GM21717 (cell line): ENCODE results near the gene SCO2.
"Not testable (repeated sequence)": the region's sequence is repeated elsewhere in the genome, so short reads cannot be mapped to it uniquely, and the experiment has no call there.

Source experiments
- ATAC-seq: cut with Tn5 transposase; IDR thresholded peaks from one replicate; pipeline ENCODE4 v1.9.1; 2021; ENCODE audit warnings: mild to moderate bottlenecking, moderate library complexity; ENCODE audit not compliant: unreplicated experiment

Gene SCO2

DNA sequence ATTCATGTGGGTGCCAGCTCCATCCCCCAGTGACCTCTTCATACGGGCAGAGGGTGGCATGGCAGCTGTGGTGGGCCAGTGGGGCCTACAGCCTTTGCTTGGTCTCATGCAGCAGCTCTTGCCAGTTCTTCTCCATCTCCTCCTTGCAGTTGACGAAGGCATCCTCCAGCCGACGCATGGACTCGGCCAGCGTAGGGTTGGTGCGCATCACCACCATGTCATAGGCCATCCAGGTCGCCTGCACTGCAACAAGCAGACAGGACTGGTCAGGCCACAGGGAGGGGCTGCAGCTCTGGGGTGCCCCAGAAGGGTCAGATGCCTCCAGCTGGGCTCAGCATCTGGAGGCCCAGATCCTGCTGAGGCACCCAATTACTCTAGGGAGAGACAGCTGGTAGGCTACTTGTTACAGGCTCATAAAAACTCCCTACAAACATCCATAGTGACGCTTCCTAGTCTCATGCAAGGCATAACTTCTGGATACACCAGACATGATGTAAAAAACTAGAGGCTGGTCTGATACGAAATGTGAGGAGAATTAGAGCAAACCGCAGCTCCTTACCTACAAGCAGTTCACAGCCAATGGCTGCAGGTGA, 25.9 kb upstream of the SCO2 start:
- no peak for ATAC-seq

DNA sequence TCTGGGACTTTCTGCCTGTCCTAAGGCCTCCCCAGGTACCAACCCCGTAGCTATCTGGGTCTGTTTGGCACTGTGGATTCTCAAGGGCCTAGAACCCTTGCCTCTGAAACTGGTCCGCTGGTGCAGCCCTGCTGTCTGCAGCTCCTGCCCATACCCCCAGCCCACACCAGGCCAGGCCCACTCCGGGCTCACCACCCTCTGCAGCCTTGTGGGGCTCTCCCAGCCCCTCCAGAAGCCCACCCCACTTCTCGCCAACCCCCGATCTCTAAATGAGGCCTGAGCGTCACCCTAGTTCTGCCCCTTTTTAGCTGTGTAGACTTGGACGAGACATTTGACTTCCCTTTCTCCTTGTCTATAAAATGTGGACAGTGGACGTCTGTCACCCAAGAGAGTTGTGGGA, 25.0 kb upstream of the SCO2 start:
- ATAC-seq: no peak

DNA sequence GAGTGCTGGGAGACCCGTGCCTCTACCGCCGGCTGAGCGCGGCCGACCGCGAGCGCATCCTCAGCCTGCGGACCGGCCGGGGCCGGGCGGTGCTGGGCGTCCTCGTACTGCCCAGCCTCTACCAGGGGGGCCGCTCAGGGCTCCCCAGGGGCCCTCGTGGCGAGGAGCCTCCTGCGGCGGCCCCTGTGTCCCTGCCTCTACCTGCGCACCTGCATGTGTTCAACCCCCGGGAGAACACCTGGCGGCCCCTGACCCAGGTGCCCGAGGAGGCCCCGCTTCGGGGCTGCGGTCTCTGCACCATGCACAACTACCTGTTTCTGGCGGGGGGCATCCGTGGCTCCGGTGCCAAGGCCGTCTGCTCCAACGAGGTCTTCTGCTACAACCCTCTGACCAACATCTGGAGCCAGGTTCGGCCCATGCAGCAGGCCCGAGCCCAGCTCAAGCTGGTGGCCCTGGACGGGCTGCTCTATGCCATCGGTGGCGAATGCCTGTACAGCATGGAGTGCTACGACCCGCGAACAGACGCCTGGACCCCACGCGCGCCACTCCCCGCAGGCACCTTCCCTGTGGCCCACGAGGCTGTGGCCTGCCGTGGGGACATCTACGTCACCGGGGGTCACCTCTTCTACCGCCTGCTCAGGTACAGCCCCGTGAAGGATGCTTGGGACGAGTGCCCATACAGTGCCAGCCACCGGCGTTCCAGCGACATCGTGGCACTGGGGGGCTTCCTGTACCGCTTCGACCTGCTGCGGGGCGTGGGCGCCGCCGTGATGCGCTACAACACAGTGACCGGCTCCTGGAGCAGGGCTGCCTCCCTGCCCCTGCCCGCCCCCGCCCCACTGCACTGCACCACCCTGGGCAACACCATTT, 23.8 kb upstream of the SCO2 start:
- ATAC-seq: no peak

DNA sequence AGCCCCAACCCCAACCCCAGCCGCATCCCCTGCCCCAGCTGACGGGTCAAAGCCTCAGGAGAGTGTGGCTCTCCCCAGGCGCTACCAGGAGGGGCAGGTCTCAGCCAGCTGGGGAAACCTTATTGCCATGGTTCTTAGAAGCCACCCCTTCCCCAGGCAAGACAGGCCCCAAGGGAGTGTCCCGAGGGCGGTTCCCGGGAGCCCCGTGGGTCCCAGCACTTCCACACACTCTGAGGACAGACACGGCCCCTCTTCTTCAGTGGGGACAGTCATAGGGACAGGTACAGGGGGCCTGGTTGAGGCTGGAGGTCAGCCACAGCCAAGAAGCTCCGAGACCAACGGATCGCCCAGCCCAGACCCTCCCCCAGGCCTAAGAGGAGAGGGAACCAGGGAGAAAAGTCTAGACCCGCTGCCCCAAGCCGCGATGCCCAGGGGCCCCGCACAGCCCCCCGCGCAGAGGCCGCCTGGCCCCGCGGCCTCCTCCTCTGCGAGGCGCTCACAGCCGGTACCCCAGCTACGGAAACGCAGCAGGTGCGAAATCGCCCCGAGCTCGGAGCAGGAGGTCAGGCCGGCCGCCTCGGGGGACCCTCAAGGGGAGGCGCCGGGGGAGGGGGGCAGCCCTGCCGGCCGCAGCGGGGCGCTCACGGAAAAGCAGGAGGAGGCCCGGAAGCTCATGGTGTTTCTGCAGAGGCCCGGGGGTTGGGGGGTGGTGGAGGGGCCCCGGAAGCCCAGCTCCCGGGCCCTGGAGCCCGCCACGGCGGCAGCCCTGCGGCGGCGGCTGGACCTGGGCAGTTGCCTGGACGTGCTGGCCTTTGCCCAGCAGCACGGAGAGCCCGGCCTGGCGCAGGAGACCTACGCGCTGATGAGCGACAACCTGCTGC, 22.9 kb upstream of the SCO2 start:
- ATAC-seq: no peak

DNA sequence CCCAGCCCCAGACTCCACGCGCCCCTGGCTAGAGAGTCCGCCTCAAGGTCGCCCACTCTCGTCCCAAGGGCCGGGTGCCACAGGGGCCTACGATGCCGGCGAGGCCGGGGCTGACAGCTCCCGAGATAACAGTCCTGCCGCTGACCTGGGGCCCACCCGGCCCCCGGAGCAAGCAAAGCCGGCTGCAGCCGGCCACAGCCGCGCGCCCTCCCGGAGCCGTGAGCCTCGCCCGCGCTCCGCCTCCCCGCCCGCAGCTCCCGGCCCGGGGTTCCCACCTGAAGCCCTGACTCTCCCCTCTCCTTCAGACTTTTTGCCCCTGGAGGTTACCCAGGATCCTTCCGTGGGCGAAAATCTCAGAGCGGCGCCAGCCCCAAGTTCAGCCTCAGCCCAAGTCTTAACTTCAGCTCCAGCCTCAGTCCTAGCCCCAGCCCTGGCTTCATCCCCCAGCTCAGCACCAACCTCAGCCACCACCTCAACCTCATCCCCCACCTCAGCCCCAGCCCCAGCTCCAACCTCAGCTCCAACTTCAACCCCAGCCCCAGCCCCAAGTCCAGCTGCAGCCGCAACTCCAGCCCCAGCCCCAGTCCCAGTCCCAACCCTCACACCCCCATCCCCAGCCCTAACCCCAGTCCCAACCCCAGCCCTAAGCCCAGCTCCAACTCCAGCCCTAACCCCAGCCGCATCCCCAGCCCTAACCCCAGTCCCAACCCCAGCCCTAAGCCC, 22.0 kb upstream of the SCO2 start:
- ATAC-seq: no peak

DNA sequence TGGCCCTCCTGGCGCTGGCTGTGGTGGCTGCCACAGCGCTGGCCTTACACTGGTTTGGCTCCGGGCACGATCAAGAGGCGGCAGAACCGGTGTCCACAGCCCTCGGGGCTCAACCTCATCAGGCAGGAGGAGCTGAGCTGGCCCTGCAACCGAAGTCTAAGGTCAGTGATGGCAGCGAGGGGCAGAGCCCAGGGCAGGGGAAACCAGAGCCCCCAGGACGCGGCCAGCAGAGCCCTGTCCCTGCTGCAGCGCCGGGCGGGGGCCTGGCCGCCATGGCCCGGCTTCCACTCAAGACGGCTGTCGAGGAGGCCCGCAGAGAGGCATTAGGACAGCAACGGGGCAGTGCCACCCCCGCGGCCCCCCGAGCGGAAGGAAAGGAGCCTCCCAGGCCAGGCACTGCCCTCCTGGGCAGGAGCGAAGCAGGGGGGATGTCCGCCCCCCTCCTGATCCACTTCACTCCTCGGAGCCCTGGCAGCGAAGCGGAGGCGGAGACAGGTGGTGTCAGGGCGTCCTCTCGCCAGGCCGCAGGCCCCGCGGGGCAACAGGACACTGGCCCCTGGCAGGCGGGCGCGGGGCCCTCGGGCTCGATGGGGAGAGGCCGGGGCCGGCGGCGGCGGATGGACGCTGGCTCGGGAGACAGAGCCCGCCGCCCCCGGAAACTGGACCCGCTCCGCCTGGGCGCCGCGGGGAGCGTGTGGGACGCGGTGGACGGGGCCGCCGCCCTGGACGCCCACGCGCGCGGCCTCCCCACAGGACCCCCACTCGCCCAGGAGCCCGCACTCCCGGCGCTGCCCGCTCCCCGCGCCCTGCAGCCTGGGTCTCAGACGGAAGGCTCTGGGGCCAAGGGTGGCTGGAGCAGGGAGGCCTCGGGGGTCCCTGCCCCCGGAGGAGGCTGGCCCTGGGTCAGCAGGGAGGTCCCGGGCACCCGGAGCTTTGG, 21.2 kb upstream of the SCO2 start:
- no peak for ATAC-seq

DNA sequence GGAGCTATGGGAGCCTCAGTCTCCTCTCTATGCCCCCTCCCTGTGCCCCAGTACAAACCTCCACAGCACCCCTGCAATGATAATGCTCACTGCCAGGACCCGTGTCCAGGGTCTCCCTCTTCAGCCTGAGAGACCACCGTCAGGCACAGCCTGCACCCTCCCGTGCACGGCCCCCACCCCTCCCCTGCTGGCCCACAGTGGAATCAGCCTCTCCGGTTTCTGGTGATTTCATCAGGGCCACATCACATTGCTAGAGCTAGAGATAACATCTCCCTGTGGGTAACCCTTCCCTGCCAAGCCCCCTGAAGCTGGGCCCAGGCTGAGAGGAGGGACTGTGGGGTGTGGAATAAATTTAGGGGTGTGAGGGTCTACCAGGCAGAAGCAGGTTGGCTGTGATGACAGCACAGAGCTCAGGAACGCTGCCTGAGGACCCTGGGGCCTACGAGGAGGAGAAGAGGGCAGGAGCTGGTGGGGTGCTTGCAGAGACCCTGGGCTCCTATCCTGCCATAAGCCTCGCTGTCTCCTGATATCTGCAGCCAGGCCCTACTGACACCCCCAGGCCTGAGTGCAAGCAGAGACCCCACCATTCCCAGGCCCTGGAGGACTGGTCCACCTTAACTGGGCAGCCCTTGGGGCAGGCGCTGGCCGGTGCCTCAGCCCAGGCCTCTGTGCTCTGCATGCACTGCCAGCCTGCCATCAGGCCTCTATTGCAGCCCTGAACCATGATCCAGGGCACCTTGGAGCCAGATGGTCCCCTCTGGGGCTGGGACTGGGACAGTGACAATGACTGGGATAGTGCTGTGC, 20.3 kb upstream of the SCO2 start, which contains the start of gene KLHDC7B:
TSS of gene KLHDC7B (plus strand) at position 378 of the 804 bp plus-strand sequence. CDS start at position 723, 345 bp downstream.
- no peak for ATAC-seq

DNA sequence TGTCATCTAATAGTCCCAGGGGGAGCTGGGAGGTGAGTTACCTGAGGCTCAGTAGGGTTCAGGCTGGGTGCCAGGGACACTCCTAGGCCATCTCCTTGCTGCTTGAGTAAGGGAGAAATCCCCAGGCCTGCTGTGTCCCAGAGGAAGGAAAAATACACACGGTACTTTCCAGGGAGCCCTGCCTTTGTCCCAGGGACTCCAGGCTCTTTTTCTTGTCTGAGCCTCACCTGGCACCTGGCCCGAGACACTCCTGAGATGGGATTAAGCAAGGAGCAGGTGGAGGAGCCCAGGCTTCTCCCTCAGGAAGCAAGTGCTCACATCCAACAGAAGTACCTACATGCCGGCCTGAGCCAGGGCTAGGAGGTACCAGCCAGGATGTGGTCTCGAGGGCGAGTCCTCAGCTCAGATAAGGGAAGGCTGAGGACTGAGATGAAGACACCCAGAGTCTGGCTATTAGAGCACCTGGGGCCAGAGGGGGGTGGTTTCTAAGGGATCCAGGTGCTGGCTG, 19.4 kb upstream of the SCO2 start:
- ATAC-seq: no peak

DNA sequence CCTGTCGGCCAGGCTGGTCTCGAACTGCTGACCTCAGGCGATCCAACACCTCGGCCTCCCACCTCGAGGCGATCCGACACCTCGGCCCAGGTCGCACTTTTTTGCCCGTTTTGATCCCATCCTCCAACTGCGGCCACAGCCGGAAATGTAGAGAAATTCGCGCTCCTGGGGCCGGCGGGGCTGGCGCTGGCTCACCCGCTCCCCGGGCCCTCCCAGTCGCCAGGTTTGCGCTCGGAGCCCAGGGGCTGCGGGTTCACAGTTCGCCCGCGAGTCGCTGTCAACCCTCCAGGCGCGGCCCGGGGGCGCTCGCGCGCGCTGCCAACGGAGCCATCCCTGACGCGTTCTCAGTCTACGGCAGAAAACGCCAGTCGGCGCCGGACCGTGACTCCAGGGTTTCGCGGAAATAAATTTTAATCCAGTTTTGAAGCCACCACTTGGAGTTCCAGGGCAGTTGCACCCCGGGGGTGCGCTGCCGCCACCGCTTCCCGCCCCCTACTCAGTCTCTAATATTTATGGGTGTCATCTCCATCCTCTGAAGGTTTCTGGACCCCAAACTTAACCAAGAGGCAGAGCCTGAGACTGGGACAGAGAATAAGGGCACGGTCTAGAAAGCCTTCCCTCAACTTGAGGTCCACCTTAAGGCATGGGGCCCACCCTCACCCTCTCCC, 18.8 kb upstream of the SCO2 start:
- ATAC-seq: no peak

DNA sequence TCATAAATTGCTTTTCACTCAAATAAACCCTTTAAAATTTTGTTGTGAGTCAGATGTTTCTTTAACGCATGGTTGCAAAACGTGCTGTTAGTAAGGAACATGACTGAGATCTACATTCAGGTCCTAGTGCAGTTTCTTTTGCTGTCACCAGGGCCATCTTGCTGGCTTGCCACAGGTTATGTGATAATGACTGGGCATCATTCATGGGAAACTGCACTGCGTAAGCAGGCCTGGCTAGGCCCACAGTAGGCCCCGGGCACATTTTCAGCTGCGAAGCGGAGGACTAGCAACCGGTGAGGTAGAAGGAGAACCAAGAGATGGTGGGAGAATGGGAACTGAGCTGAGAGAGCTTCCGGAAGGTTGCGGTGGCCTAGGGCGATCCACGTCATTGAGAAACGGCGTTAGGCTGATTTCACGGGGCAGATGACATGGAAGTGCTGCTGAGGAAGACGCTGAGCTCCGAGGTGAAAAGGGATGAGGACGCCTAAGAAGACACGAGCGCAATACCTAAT, 17.1 kb upstream of the SCO2 start:
- peak; percentile 24 for ATAC-seq

DNA sequence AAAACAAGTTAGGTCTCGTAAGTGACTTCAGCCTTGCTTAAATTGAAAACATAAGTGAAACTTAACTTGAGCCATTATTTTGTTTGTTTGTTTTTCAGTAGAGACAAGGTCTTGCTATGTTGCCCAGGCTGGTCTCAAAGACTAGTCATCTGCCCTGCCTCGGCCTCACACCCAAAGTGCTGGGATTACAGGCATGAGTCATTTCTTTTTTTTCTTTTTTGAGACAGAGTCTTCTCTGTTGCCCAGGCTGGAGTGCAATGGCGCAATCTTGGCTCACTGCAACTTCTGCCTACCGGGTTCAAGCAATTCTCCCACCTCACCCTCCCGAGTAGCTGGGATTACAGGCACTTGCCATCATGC, 16.2 kb upstream of the SCO2 start:
- not testable (repeated sequence) for ATAC-seq

DNA sequence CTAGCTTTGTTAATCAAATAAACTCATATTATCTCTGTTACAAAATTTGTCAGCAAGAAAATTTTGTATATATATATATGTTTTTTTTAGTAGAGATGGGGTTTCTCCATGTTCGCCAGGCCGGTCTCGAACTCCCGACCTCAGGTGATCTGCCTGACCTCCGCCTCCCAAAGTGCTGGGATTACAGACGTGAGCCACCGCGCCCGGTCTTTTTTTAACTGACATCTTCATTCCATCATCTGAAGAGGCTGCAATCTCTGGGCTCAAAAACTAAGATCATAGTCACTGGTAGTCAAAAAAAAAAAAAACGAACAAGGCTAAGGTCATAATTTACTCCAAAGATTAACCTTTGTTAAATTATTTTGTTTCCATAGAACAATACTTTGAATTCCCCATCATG, 15.0 kb upstream of the SCO2 start:
- no peak for ATAC-seq

DNA sequence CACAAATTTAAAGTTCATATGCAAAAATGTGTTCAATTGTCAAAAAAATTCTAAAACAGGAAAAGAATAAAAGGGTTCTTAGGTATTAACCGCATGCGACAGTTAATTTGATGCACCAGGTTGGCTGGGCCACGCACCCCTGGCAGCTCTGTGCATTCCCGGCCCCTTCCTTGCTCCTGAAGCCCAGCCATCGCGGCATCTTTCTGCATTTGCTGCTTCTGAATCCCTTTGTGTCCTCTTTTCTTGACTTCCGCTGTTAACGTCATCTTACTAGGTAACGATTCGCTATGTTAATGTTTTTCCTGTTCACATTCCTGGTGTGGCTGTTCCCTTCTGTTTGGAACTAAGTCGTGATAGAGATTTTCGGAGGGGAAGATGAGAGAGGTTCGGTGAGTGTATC, 12.4 kb upstream of the SCO2 start:
- no peak for ATAC-seq

DNA sequence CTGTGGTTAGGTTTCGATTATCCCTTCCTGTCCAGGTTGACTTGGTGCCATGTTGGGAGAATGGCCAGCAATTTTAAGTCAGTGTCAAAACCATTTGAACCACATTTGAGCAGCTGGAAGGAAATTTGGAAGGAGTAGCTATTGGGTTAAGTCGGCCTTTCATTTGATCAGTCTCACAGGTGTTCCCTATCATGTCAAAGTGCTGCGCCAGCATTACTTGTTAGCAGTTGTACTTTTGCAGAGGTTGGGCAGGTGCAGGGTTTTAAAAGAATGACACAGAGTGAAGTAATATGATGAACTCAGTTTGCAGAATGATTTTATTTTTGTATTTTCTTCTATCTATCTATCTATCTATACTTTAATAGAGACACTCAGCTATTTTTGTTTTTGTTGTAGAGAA, 10.8 kb upstream of the SCO2 start:
- ATAC-seq: no peak

DNA sequence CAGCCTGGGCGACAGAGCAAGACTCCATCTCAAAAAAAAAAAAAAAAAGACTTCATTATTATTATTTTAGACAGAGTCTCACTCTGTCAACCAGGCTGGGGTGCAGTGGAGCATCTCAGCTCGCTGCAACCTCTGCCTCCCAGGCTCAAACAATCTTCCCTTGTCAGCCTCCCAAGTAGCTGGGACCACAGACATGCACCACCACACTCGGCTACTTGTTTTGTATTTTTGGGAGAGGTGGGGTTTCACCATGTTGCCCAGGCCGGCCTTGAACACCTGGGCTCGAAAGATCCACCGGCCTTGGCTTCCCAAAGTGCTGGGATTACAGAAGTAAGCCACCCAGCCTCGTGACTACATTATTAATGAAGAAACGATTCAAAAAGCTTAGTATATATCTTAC, 9.7 kb upstream of the SCO2 start:
- ATAC-seq: no peak

DNA sequence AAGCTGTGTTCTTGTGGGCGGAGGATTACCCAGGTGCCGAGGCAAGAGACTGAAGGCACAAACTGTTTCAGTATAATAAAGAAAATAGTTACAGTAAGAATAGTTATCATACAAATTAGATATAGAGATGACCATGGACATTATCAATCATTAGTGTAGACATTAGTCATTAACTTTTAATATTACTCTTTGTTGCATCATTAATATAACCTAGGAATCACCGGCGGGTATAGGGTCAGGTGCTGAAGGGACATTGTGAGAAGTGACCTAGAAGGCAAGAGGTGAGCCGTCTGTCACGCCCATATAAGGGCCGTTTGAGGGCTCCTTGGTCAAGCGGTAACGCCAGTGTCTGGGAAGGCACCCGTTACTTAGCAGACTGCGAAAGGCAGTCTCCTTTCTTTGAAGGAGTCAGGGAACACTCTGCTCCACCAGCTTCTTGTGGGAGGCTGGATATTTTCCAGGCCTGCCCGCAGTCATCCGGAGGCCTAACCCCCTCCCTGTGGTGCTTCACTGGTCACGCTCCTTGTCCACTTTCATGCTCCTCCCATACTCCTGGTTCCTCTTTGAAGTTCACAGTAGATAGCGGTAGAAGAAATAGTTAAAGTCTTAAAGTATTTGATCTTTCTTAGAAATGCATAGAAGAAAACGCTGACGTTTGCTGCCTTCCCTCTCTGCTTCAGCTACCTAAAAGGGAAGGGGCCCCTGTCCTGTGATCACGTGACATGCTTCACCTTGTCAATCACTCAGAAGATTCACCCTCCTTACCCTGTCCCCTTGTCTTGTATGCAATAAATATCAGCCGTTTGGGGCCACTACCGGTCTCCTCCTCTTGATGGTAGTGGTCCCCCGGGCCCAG, 8.7 kb upstream of the SCO2 start:
- ATAC-seq: not testable (repeated sequence)
